K562 (cell line): ENCODE data around the gene C1GALT1C1L. TPM values are rescaled to one million over a fixed set of nuclear protein-coding genes. Genes with fewer than 3 reads are reported as not detected.

Experiments used
- ATAC-seq: fragments of 200-7000 bp; cut with Tn5 transposase; 3 replicates; pipeline ENCODE4 v1.9.1; 2020; ENCODE audit warnings: moderate library complexity
- BruUV-seq: library from RNA; stranded (reverse); fragments of 400-500 nt; replicated peaks from 2 replicates; lab custom pipeline; 2021; lab: Mats Ljungman, UMichigan
- CTCF ChIA-PET: fragments of 300-600 bp; formaldehyde crosslinking; extraction: SDS; loops from one replicate; lab custom pipeline; 2021; ENCODE audit warnings: low intra/inter-chr PET ratio; lab: Yijun Ruan, JAX
- POLR2A ChIA-PET: fragments of 300-600, 350-650 bp; sonication (Branson Sonifier 250); formaldehyde crosslinking; extraction: SDS; loops from one replicate; lab custom pipeline; 2021; ENCODE audit warnings: antibody characterized with exemption, inconsistent platforms; lab: Yijun Ruan, JAX
- DNase-seq, 4 experiments: peaks; one replicate each; pipeline versions ENCODE4 v3.0.0 to v3.0.0-alpha.2; 2011 to 2018; ENCODE audit warnings: low spot score in 3 of 4, mixed read lengths in 3 of 4; ENCODE audit errors: extremely low read depth in 1 of 4
- FAIRE-seq: peaks from 2 replicates; lab custom pipeline; 2011; peaks lifted over from hg19 to GRCh38; lab: Jason Lieb, UNC
- H2AFZ ChIP-seq: 2 replicates; pipeline ENCODE4 v1.6.0; 2011; ENCODE audit warnings: low read depth, low read length, control low read depth, inconsistent platforms
- H3K27ac ChIP-seq: fragments of 200-600 bp; 3 replicates; pipeline ENCODE4 v1.8.0; 2011; ENCODE audit warnings: low read depth, mild to moderate bottlenecking, control low read depth, inconsistent platforms, low read length, moderate library complexity, mixed read lengths; ENCODE audit errors: extremely low read depth
- H3K27me3 ChIP-seq, 2 experiments: fragments of 300-600 bp in 1 of 2; 2 replicates in 1 of 2; 3 replicates in 1 of 2; pipeline versions ENCODE4 v1.6.0 to v1.8.0; 2011; ENCODE audit warnings: inconsistent platforms in 2 of 2, low read length in 2 of 2, mild to moderate bottlenecking in 1 of 2, mixed read lengths in 1 of 2, moderate library complexity in 1 of 2; ENCODE audit not compliant: control insufficient read depth in 2 of 2, insufficient read depth in 2 of 2
- H3K36me3 ChIP-seq: fragments of 300-600 bp; 3 replicates; pipeline ENCODE4 v1.8.0; 2011; ENCODE audit warnings: mild to moderate bottlenecking, low read length, inconsistent platforms; ENCODE audit not compliant: control insufficient read depth, insufficient read depth
- H3K4me1 ChIP-seq, 2 experiments: fragments of 200-600 bp in 1 of 2; replicated peaks in 1 of 2; 2 replicates in 1 of 2; 3 replicates in 1 of 2; pipeline versions ENCODE4 v1.5.1 to v1.8.0; 2011; ENCODE audit warnings: inconsistent platforms in 2 of 2, low read length in 2 of 2, mild to moderate bottlenecking in 1 of 2, mixed read lengths in 1 of 2, moderate library complexity in 1 of 2; ENCODE audit not compliant: control insufficient read depth in 2 of 2, insufficient read depth in 2 of 2
- H3K4me2 ChIP-seq: 2 replicates; pipeline ENCODE4 v1.6.1; 2011; ENCODE audit warnings: low read length, control low read depth, inconsistent platforms, mixed read lengths; ENCODE audit not compliant: insufficient read depth
- H3K4me3 ChIP-seq: fragments of 200-600 bp; sonication (generic), shearing (Covaris generic); 2 replicates; pipeline ENCODE4 v1.5.1; 2016; ENCODE audit warnings: control low read depth, inconsistent platforms
- H3K79me2 ChIP-seq: fragments of 200-600 bp; 3 replicates; pipeline ENCODE4 v1.8.0; 2011; ENCODE audit warnings: low read length, inconsistent platforms; ENCODE audit not compliant: control insufficient read depth, insufficient read depth
- H3K9ac ChIP-seq, 2 experiments: 2 replicates each; pipeline versions ENCODE4 v1.6.0 to v1.6.1; 2011; ENCODE audit warnings: low read depth in 2 of 2, low read length in 2 of 2, control low read depth in 1 of 2, inconsistent platforms in 1 of 2, mild to moderate bottlenecking in 1 of 2, mixed read lengths in 1 of 2; ENCODE audit not compliant: insufficient read depth in 1 of 2
- H3K9me1 ChIP-seq: one replicate; pipeline ENCODE4 v1.6.0; 2011; ENCODE audit warnings: inconsistent platforms, mild to moderate bottlenecking, low read length, moderate library complexity; ENCODE audit not compliant: control insufficient read depth, insufficient read depth
- H3K9me3 ChIP-seq: replicated peaks from 2 replicates; pipeline ENCODE4 v1.5.1; 2011; ENCODE audit warnings: low read depth, low read length, inconsistent platforms; ENCODE audit not compliant: control insufficient read depth, insufficient read depth
- H4K20me1 ChIP-seq: replicated peaks from 2 replicates; pipeline ENCODE4 v1.6.1; 2011; ENCODE audit warnings: low read length, inconsistent platforms, mixed read lengths; ENCODE audit not compliant: control insufficient read depth, insufficient read depth
- PYGO2 ChIP-seq: fragments of 450-650 bp; IDR thresholded peaks from 2 replicates; pipeline ENCODE4 v1.6.1; 2016; ENCODE audit warnings: mild to moderate bottlenecking, missing genetic modification characterization, moderate library complexity, missing compliant biosample characterization
- TARDBP ChIP-seq: fragments of 450-650 bp; IDR thresholded peaks from 2 replicates; pipeline ENCODE4 v1.6.1; 2016
- in situ Hi-C: fragments of 300-500 bp; cut with MboI; formaldehyde crosslinking; loops from 4 replicates; pipeline ENCODE4 v1.15.0; 2018; ENCODE audit warnings: inconsistent platforms, mixed read lengths
- intact Hi-C: fragments of 100-400 bp; cut with micrococcal nuclease; formaldehyde crosslinking; loops from 2 replicates; pipeline ENCODE4 v1.14.2; 2022
- polyA plus RNA-seq, 8 experiments: library from polyadenylated mRNA; depleted of rRNA in 4 of 8; stranded (reverse) in 5 of 8; unstranded in 3 of 8; fragments of >200 nt; fragmentation: Nextera tagmentation in 2 of 8; fragmentation: Illumina TruSeq in 1 of 8; extraction: Ambion mirVana in 2 of 8; extraction: Trizol in 1 of 8; gene quantifications; 2 replicates each; pipeline versions ENCODE4 v1.2.1 to v1.2.3, GENCODE V29; 2011 to 2014; ENCODE audit warnings: inconsistent platforms in 1 of 8, missing spikeins in 1 of 8
- total RNA-seq, 7 experiments: library from RNA; depleted of rRNA in 6 of 7; stranded (reverse); fragments of >200 nt in 6 of 7; fragmentation: Illumina TruSeq in 2 of 7; extraction: Trizol in 2 of 7; gene quantifications; 2 replicates each; pipeline versions ENCODE4 v1.2.1 to v1.2.3, GENCODE V29; 2011 to 2021; ENCODE audit warnings: low replicate concordance in 1 of 7
- TF ChIP-seq, protein P1 (sequence below): fragments of 250-450 bp; sonication (Bioruptor Pico); IDR thresholded peaks from 2 replicates; pipeline ENCODE4 v1.8.0; 2021; ENCODE audit warnings: mild to moderate bottlenecking, moderate library complexity
- TF ChIP-seq, protein P2 (sequence below): sonication (generic); formaldehyde crosslinking; IDR thresholded peaks from 2 replicates; pipeline ENCODE4 v1.8.0; 2022; ENCODE audit warnings: missing genetic modification reagents, mild to moderate bottlenecking, moderate library complexity, borderline replicate concordance

The C1GALT1C1L gene
- total and polyA plus RNA-seq, 9 of the 15 experiments (the other 6 are each of a cell fraction or from before 2014, with no cell fraction given), result 1.0 to 4.4 (median 1.9) TPM

DNA sequence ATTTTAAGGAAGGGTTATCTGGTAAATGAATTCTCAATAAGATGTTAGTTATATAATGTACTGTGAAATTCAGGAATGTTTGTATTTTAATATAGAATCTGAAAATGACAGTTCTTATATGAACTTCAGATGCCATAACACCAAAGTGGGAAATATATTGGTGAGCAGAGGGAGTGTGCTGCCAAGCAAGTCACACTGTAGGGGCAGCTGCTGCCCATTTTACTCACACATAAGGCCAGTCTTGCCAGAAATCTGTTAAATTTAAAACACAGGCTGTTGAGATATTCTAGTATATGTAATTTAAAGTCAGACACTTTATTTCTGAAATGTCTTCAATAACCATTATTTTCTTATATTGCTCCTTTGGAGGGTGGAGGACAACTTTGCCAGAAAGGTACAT, 34.6 kb upstream of the C1GALT1C1L start:
- CTCF ChIA-PET, result no interaction called here
- Histone ChIP-seq H3K27me3 (no peaks in the 10 kb centered on the region), H3K79me2 (no peaks in the 10 kb centered on the region), H3K4me3 (no peak overlapping the region), H3K4me1 (peaks cover 2 to 11% of the 10 kb centered on the region in 2 experiments; a peak in 3 of 5 replicates), H3K4me2 (no peak overlapping the region), H4K20me1 (no peaks in the 10 kb centered on the region), H2AFZ (no peak overlapping the region), H3K9me1 (no peaks in the 10 kb centered on the region), H3K27ac (no peak overlapping the region), H3K9me3 (no peaks in the 10 kb centered on the region), H3K36me3 (no peaks in the 10 kb centered on the region), H3K9ac (no peak overlapping the region)
- in situ Hi-C loops (no loop called here), intact Hi-C loops (no loop called here)
- no peak for TF ChIP-seq TARDBP
- no peak for TF ChIP-seq PYGO2 (tag)
- TF ChIP-seq, protein P1, sequence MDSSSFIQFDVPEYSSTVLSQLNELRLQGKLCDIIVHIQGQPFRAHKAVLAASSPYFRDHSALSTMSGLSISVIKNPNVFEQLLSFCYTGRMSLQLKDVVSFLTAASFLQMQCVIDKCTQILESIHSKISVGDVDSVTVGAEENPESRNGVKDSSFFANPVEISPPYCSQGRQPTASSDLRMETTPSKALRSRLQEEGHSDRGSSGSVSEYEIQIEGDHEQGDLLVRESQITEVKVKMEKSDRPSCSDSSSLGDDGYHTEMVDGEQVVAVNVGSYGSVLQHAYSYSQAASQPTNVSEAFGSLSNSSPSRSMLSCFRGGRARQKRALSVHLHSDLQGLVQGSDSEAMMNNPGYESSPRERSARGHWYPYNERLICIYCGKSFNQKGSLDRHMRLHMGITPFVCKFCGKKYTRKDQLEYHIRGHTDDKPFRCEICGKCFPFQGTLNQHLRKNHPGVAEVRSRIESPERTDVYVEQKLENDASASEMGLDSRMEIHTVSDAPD (CRISPR knock-in tag), result no peak
- TF ChIP-seq, protein P2, sequence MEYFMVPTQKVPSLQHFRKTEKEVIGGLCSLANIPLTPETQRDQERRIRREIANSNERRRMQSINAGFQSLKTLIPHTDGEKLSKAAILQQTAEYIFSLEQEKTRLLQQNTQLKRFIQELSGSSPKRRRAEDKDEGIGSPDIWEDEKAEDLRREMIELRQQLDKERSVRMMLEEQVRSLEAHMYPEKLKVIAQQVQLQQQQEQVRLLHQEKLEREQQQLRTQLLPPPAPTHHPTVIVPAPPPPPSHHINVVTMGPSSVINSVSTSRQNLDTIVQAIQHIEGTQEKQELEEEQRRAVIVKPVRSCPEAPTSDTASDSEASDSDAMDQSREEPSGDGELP (CRISPR knock-in tag), result no peak
- no peak for DNase-seq
- POLR2A ChIA-PET, result no interaction called here
- no TSS peak for BruUV-seq
- no peak for ATAC-seq
- no peak for FAIRE-seq
